Activated B cell treated with CpG ODN at 0.5 μM for 24 hours (primary cell): ENCODE measurements around the gene SAMD14. TPM values are rescaled to one million over a fixed set of nuclear protein-coding genes. Genes with fewer than 3 reads are reported as not detected.

Experiments used
- ATAC-seq: fragments of 200-7000 bp; cut with Tn5 transposase; one replicate; pipeline ENCODE4 v1.10.0; 2021; ENCODE audit warnings: low read depth, mild to moderate bottlenecking, moderate library complexity
- CTCF ChIA-PET: fragments of 350-600 bp; sonication (Branson Sonifier 250); formaldehyde crosslinking; loops from one replicate; lab custom pipeline; 2021; ENCODE audit warnings: antibody characterized with exemption; lab: Charles Lee
- POLR2A ChIA-PET: fragments of 350-600 bp; sonication (Branson Sonifier 250); formaldehyde crosslinking; loops from one replicate; lab custom pipeline; 2021; ENCODE audit warnings: antibody characterized with exemption; lab: Charles Lee
- DNase-seq: peaks from one replicate; pipeline ENCODE4 v3.0.0; 2022
- H3K27ac Mint-ChIP-seq: one replicate; pipeline ENCODE4 v1.8.0; 2020; ENCODE audit warnings: mixed read lengths
- H3K27me3 Mint-ChIP-seq: one replicate; pipeline ENCODE4 v1.8.0; 2021; ENCODE audit warnings: mixed read lengths
- H3K36me3 Mint-ChIP-seq: one replicate; pipeline ENCODE4 v1.8.0; 2021; ENCODE audit warnings: low read depth, mixed read lengths
- H3K4me1 Mint-ChIP-seq: one replicate; pipeline ENCODE4 v1.8.0; 2021; ENCODE audit warnings: mixed read lengths
- H3K4me3 Mint-ChIP-seq: one replicate; pipeline ENCODE4 v1.8.0; 2020; ENCODE audit warnings: mild to moderate bottlenecking, mixed read lengths
- H3K9me3 Mint-ChIP-seq: one replicate; pipeline ENCODE4 v1.8.0; 2020; ENCODE audit warnings: mixed read lengths
- CTCF ChIP-seq: fragments of 200-600 bp; IDR thresholded peaks from one replicate; pipeline ENCODE4 v1.8.0; 2022; ENCODE audit warnings: antibody characterized with exemption, mild to moderate bottlenecking
- intact Hi-C: fragments of 100-400 bp; cut with micrococcal nuclease; formaldehyde crosslinking; loops from one replicate; pipeline ENCODE4 v1.15.1; 2024
- total RNA-seq: library from RNA; stranded (reverse); gene quantifications from 2 replicates; pipeline ENCODE4 v1.2.3, GENCODE V29; 2022

The SAMD14 gene
- total RNA-seq, 1 donor from 2014 or later: 4.7 TPM

- TF ChIP-seq CTCF: no peak
- Mint-ChIP-seq H3K27me3 (no peaks in the 10 kb centered on the region), H3K4me3 (no peak overlapping the region), H3K27ac (no peak overlapping the region), H3K9me3 (no peaks in the 10 kb centered on the region), H3K36me3 (no peaks in the 10 kb centered on the region), H3K4me1 (peaks cover 12% of the 10 kb centered on the region)
- CTCF ChIA-PET: interaction anchor here (0.7 kb wide), 1 partner anchor 23 kb away, joined by 4 read pairs; no protein-coding TSS in a partner anchor
- intact Hi-C loops: no loop called here
- POLR2A ChIA-PET: no interaction called here
- DNase-seq: no peak
- ATAC-seq: no peak
Measured at GRCh38 chr17:50175035-50175807, 45.3 kb upstream of the SAMD14 start.

- ChIA-PET CTCF (interaction anchor here (0.7 to 1.1 kb wide), 2 partner anchors 24 to 28 kb away, joined by 3 to 4 read pairs; no protein-coding TSS in a partner anchor), POLR2A (no interaction called here)
- Mint-ChIP-seq H3K4me3 (no peak overlapping the region), H3K27me3 (no peaks in the 10 kb centered on the region), H3K27ac (no peak overlapping the region), H3K9me3 (no peaks in the 10 kb centered on the region), H3K36me3 (no peaks in the 10 kb centered on the region), H3K4me1 (peaks cover 12% of the 10 kb centered on the region)
- DNase-seq (no peak), ATAC-seq (no peak)
- TF ChIP-seq CTCF: no peak
- intact Hi-C loops: no loop called here
Measured at GRCh38 chr17:50174444-50174843, 44.5 kb upstream of the SAMD14 start.

GRCh38 chr17:50173335-50173941 is 43.5 kb upstream of the SAMD14 start:
- H3K9me3 Mint-ChIP-seq: no peaks in the 10 kb centered on the region
- no peaks in the 10 kb centered on the region for H3K27me3 Mint-ChIP-seq
- no peak overlapping the region for H3K27ac Mint-ChIP-seq
- ChIA-PET POLR2A (no interaction called here), CTCF (interaction anchor here (1.1 kb wide), 1 partner anchor 27 kb away, joined by 3 read pairs; no protein-coding TSS in a partner anchor)
- intact Hi-C loops: no loop called here
- H3K4me1 Mint-ChIP-seq: peaks cover 20% of the 10 kb centered on the region
- no peak for ATAC-seq
- H3K36me3 Mint-ChIP-seq: no peaks in the 10 kb centered on the region
- TF ChIP-seq CTCF: no peak
- H3K4me3 Mint-ChIP-seq: no peak overlapping the region
- DNase-seq: no peak

- no peaks in the 10 kb centered on the region for H3K27me3 Mint-ChIP-seq
- H3K4me3 Mint-ChIP-seq: no peak overlapping the region
- DNase-seq: no peak
- H3K9me3 Mint-ChIP-seq: no peaks in the 10 kb centered on the region
- no peak for TF ChIP-seq CTCF
- no peak for ATAC-seq
- ChIA-PET CTCF (interaction anchor here (1.0 kb wide), 1 partner anchor 25 kb away, joined by 5 read pairs; no protein-coding TSS in a partner anchor), POLR2A (interaction anchor here (0.6 kb wide), 1 partner anchor 429 kb away, joined by 5 read pairs; no protein-coding TSS in a partner anchor)
- no peak overlapping the region for H3K27ac Mint-ChIP-seq
- intact Hi-C loops: no loop called here
- no peaks in the 10 kb centered on the region for H3K36me3 Mint-ChIP-seq
- peaks cover 15% of the 10 kb centered on the region for H3K4me1 Mint-ChIP-seq
Measured at GRCh38 chr17:50172936-50173334, 43.0 kb upstream of the SAMD14 start.

- POLR2A ChIA-PET: interaction anchor here (0.6 kb wide), 1 partner anchor 429 kb away, joined by 5 read pairs; no protein-coding TSS in a partner anchor
- TF ChIP-seq CTCF: no peak
- no peak for ATAC-seq
- intact Hi-C loops: no loop called here
- Mint-ChIP-seq H3K4me1 (peaks cover 15% of the 10 kb centered on the region), H3K27me3 (no peaks in the 10 kb centered on the region), H3K9me3 (no peaks in the 10 kb centered on the region), H3K36me3 (no peaks in the 10 kb centered on the region), H3K27ac (no peak overlapping the region), H3K4me3 (no peak overlapping the region)
- no peak for DNase-seq
- CTCF ChIA-PET: interaction anchor here (1.0 to 1.7 kb wide), 2 partner anchors 26 to 28 kb away, joined by 3 to 5 read pairs; no protein-coding TSS in a partner anchor
Measured at GRCh38 chr17:50172130-50172529, 42.2 kb upstream of the SAMD14 start.
